Parathyroid adenoma (tissue), 2 donors: ENCODE data around the gene ALK.

Experiments used
- H2AFZ ChIP-seq: fragments of 300-600 bp; sonication (generic); one replicate; pipeline ENCODE4 v1.7.0; 2017; ENCODE audit warnings: antibody characterized with exemption, mild to moderate bottlenecking
- H3K27ac ChIP-seq: fragments of 300-600 bp; sonication (generic); one replicate; pipeline ENCODE4 v1.7.0; 2017
- H3K27me3 ChIP-seq: fragments of 300-600 bp; sonication (generic); one replicate; pipeline ENCODE4 v1.7.0; 2017; ENCODE audit warnings: low read length; ENCODE audit not compliant: control insufficient read depth, insufficient read depth
- H3K36me3 ChIP-seq: fragments of 300-600 bp; sonication (generic); one replicate; pipeline ENCODE4 v1.7.0; 2017; ENCODE audit warnings: low read length; ENCODE audit not compliant: control insufficient read depth, insufficient read depth
- H3K4me1 ChIP-seq: fragments of 300-600 bp; sonication (generic); one replicate; pipeline ENCODE4 v1.7.0; 2017; ENCODE audit warnings: control low read depth
- H3K4me2 ChIP-seq: fragments of 300-600 bp; sonication (generic); one replicate; pipeline ENCODE4 v1.7.0; 2017; ENCODE audit warnings: low read length
- H3K4me3 ChIP-seq: fragments of 300-600 bp; sonication (generic); one replicate; pipeline ENCODE4 v1.7.0; 2017; ENCODE audit warnings: low read depth, low read length
- H3K79me2 ChIP-seq: fragments of 300-600 bp; sonication (generic); one replicate; pipeline ENCODE4 v1.7.0; 2017; ENCODE audit warnings: control low read depth
- H3K9ac ChIP-seq: fragments of 300-600 bp; sonication (generic); one replicate; pipeline ENCODE4 v1.7.0; 2017; ENCODE audit warnings: mild to moderate bottlenecking
- H3K9me3 ChIP-seq: fragments of 300-600 bp; sonication (generic); one replicate; pipeline ENCODE4 v1.7.0; 2017; ENCODE audit warnings: low read length; ENCODE audit not compliant: control insufficient read depth
- TF ChIP-seq, protein P1 (sequence below): fragments of 300-600 bp; sonication (generic); IDR thresholded peaks from one replicate; pipeline ENCODE4 v1.7.0; 2017; ENCODE audit warnings: antibody characterized with exemption, mild to moderate bottlenecking
- donor health status: primary hyperparathyroidism.

Gene ALK

DNA sequence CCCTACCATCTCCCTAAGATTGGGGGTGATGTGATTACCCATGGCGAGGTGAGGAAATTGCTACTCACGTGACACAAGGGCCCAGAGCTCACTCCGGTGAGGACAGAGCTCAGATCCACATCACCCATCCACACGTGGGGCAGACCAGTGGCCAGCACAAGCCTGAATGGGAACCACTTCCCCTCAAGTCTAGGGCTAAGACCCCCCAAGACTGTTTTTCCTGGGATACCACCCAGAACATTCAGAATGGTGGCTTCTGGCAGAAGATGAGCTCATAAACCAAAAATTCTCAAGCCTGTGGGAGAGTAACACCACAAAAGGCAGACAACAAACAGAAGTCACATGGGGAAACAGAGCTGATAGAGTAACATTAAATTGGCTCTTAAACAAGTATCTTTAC lies 321.4 kb downstream of the ALK start:
- no peak overlapping the region for H3K4me3 ChIP-seq
- no peaks in the 10 kb centered on the region for H3K4me1 ChIP-seq
- H2AFZ ChIP-seq = no peak overlapping the region
- H3K9me3 ChIP-seq = no peaks in the 10 kb centered on the region
- H3K27me3 ChIP-seq = no peaks in the 10 kb centered on the region
- H3K36me3 ChIP-seq = no peaks in the 10 kb centered on the region
- no peak overlapping the region for H3K27ac ChIP-seq
- no peaks in the 10 kb centered on the region for H3K79me2 ChIP-seq
- TF ChIP-seq, protein P1, sequence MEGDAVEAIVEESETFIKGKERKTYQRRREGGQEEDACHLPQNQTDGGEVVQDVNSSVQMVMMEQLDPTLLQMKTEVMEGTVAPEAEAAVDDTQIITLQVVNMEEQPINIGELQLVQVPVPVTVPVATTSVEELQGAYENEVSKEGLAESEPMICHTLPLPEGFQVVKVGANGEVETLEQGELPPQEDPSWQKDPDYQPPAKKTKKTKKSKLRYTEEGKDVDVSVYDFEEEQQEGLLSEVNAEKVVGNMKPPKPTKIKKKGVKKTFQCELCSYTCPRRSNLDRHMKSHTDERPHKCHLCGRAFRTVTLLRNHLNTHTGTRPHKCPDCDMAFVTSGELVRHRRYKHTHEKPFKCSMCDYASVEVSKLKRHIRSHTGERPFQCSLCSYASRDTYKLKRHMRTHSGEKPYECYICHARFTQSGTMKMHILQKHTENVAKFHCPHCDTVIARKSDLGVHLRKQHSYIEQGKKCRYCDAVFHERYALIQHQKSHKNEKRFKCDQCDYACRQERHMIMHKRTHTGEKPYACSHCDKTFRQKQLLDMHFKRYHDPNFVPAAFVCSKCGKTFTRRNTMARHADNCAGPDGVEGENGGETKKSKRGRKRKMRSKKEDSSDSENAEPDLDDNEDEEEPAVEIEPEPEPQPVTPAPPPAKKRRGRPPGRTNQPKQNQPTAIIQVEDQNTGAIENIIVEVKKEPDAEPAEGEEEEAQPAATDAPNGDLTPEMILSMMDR = no peak
- no peak overlapping the region for H3K9ac ChIP-seq
- H3K4me2 ChIP-seq = no peak overlapping the region

GRCh38 chr2:29598978-29599377 lies 322.4 kb downstream of the ALK start:
- H2AFZ ChIP-seq = no peak overlapping the region
- no peaks in the 10 kb centered on the region for H3K4me1 ChIP-seq
- no peaks in the 10 kb centered on the region for H3K9me3 ChIP-seq
- H3K4me2 ChIP-seq = no peak overlapping the region
- H3K27me3 ChIP-seq = no peaks in the 10 kb centered on the region
- H3K36me3 ChIP-seq = no peaks in the 10 kb centered on the region
- no peak overlapping the region for H3K4me3 ChIP-seq
- no peaks in the 10 kb centered on the region for H3K79me2 ChIP-seq
- H3K27ac ChIP-seq = no peak overlapping the region
- no peak overlapping the region for H3K9ac ChIP-seq
- TF ChIP-seq, protein P1 = no peak

DNA sequence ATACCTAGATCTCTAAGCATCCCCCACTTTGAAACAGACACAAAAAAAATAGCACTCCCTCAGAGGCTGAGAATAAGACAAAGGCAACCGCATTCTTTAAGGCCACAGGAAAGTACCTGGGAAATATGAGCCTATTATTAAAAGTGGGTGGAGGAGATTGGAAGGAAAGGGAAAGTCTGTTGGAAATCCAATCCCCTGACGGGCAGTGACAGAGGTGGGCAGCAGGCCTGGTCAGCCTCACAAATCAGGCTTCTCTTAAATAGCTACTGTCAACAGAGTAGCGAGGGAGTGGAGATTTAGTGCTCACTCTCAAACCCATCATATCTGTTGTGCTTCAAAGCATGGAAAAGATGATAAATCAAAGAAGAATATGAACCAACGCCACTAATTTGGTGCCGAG lies 324.4 kb downstream of the ALK start:
- H3K27me3 ChIP-seq = no peaks in the 10 kb centered on the region
- H3K27ac ChIP-seq = no peak overlapping the region
- no peaks in the 10 kb centered on the region for H3K9me3 ChIP-seq
- H3K4me2 ChIP-seq = no peak overlapping the region
- H2AFZ ChIP-seq = no peak overlapping the region
- H3K36me3 ChIP-seq = no peaks in the 10 kb centered on the region
- TF ChIP-seq, protein P1 = no peak
- H3K4me3 ChIP-seq = no peak overlapping the region
- H3K4me1 ChIP-seq = no peaks in the 10 kb centered on the region
- no peaks in the 10 kb centered on the region for H3K79me2 ChIP-seq
- H3K9ac ChIP-seq = no peak overlapping the region

DNA sequence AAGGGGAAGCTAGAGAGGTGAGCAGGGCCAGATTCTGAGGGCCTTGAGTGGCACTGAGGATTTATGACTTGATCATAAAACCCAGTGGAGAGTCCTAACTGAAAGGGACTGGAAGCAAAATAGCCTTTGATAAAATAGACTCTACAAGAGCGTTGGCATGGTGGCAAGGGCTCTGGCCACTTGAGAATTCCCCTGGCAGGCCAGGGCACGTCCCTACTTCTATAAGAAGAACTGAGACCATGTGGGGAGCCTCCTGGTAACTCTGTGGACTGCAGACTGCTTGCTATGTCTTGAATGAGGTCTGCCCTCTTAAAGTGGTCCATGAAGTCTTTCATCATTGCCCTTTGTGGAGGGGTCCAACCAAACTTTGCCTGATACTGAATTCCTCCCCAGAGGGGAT lies 324.8 kb downstream of the ALK start:
- TF ChIP-seq, protein P1 = no peak

GRCh38 chr2:29591600-29591999 lies 329.8 kb downstream of the ALK start:
- TF ChIP-seq, protein P1 = no peak
- H3K27ac ChIP-seq = no peak overlapping the region
- H2AFZ ChIP-seq = no peak overlapping the region
- H3K9ac ChIP-seq = no peak overlapping the region
- H3K27me3 ChIP-seq = no peaks in the 10 kb centered on the region
- no peaks in the 10 kb centered on the region for H3K36me3 ChIP-seq
- H3K9me3 ChIP-seq = no peaks in the 10 kb centered on the region
- H3K4me3 ChIP-seq = no peak overlapping the region
- H3K4me2 ChIP-seq = no peak overlapping the region
- no peaks in the 10 kb centered on the region for H3K79me2 ChIP-seq
- H3K4me1 ChIP-seq = no peaks in the 10 kb centered on the region

More for the DNA sequence above, 324.8 kb downstream of the ALK start:
- Histone ChIP-seq H3K4me2 (no peak overlapping the region), H3K4me3 (no peak overlapping the region), H3K27ac (no peak overlapping the region), H3K4me1 (no peaks in the 10 kb centered on the region), H2AFZ (no peak overlapping the region), H3K9ac (no peak overlapping the region), H3K36me3 (no peaks in the 10 kb centered on the region), H3K27me3 (no peaks in the 10 kb centered on the region), H3K79me2 (no peaks in the 10 kb centered on the region), H3K9me3 (no peaks in the 10 kb centered on the region)
